MG63 (cell line): ENCODE results near the gene FCN1. TPM values are rescaled to one million over a fixed set of nuclear protein-coding genes. Genes with fewer than 3 reads are reported as not detected.

Experiments
- DNase-seq: peaks from one replicate; pipeline ENCODE4 v3.0.0-alpha.2; 2020
- H3K27me3 ChIP-seq: fragments of 250-450 bp; sonication (Bioruptor Pico); 2 replicates; pipeline ENCODE4 v1.5.1; 2020; ENCODE audit warnings: mild to moderate bottlenecking, moderate library complexity
- H3K36me3 ChIP-seq: fragments of 250-450 bp; sonication (Bioruptor Pico); 2 replicates; pipeline ENCODE4 v1.5.1; 2020; ENCODE audit warnings: mild to moderate bottlenecking, moderate library complexity
- H3K4me3 ChIP-seq: fragments of 250-450 bp; sonication (Bioruptor Pico); 2 replicates; pipeline ENCODE4 v1.5.1; 2020; ENCODE audit warnings: mild to moderate bottlenecking, moderate library complexity
- H3K9me3 ChIP-seq: fragments of 250-450 bp; sonication (Bioruptor Pico); 2 replicates; pipeline ENCODE4 v1.5.1; 2020; ENCODE audit warnings: mild to moderate bottlenecking, moderate library complexity
- total RNA-seq: library from RNA; depleted of rRNA; stranded (reverse); fragments of >200 nt; shearing (Covaris generic); gene quantifications from 2 replicates; pipeline ENCODE4 v1.2.3, GENCODE V29; 2014; ENCODE audit warnings: low replicate concordance; rRNA removed

FCN1 gene
- total RNA-seq, result not detected in 2 replicates

- Histone ChIP-seq H3K27me3 (no peaks in the 10 kb centered on the region), H3K9me3 (peaks cover 5% of the 10 kb centered on the region; the same call in 1 of the 2 replicates), H3K4me3 (no peak within 1 kb of the TSS), H3K36me3 (no peaks in the 10 kb centered on the region)
- DNase-seq, result no peak
Observed at GRCh38 chr9:134917431-134918373, at the start of gene FCN1. Gene FCN1 (minus strand): TSS chr9:134917912. CDS start chr9:134917871, 41 bp downstream.

DNA sequence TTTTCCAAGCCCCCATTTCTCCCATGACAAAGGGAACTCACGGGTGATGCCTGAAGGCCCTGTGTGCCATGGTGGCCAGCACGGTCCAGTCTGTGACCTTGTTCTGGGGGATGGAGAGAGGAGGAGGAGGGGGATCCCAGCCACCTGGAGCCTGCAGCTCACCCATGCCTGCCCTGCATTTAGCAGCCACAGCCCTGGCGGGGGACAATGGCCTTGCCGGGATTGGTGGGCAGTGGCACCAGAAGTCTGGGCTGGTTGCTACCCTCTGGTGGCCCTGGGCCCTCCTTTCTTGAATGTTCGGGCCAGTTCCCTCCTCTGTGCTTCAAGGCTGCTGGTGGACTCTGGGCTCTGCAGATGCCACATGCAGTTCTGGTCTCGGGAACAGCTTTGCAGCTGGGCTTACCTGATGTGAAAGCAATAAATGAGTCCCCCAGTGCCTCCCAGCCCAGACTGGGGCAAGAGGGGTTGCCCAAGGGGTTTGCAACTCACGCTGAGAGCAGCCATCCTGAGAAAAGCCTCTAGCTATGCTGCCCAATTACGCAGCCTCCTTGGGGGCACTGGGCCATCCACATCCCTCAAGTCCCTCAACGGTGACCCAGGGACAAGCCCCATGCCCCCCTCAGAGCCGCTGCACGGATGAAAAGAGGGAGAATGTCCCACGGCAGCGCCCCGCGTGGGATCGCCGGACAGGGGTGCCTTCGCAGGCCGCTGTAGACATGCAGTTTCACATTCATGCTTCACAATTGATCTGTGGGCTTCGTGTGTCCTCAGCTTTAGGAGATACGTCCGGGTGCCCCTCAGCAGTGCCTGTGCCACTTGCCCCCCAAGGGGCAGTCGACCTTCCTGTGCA is 49.2 kb upstream of the FCN1 start:
- Histone ChIP-seq H3K36me3 (no peaks in the 10 kb centered on the region), H3K9me3 (no peaks in the 10 kb centered on the region), H3K27me3 (peaks cover 4% of the 10 kb centered on the region; the same call in 1 of the 2 replicates), H3K4me3 (no peak overlapping the region)
- no peak for DNase-seq

- peaks cover 2% of the 10 kb centered on the region; the same call in 1 of the 2 replicates for H3K27me3 ChIP-seq
- H3K4me3 ChIP-seq, result no peak overlapping the region
Observed at GRCh38 chr9:134966270-134966669, 48.6 kb upstream of the FCN1 start.

DNA sequence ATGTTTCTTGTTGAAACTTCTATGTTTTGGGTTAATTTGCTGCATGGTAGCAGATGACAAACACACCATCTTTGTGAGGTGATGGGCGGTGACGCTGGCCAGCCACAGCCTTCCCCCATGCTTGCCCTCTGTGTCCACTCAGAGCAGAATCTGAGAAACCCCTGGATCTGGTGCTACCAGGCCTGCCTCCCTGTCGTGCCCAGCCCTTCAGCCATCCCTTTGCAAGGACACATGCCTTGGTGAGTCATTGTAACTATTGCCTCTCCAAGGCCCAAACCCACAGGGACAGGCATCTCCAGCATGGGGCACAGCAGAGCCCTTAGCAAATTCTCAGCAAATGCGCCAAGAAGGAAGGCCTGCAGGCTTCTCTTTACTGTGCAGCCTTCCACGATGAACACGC is 48.1 kb upstream of the FCN1 start:
- no peak for DNase-seq
- H3K4me3 ChIP-seq, result no peak overlapping the region
- no peaks in the 10 kb centered on the region for H3K36me3 ChIP-seq
- peaks cover 2% of the 10 kb centered on the region; the same call in 1 of the 2 replicates for H3K27me3 ChIP-seq
- no peaks in the 10 kb centered on the region for H3K9me3 ChIP-seq

More at GRCh38 chr9:134966270-134966669, 48.6 kb upstream of the FCN1 start:
- Histone ChIP-seq H3K9me3 (no peaks in the 10 kb centered on the region), H3K36me3 (no peaks in the 10 kb centered on the region)
- DNase-seq, result no peak

GRCh38 chr9:134965411-134965810 is 47.7 kb upstream of the FCN1 start:
- Histone ChIP-seq H3K36me3 (no peaks in the 10 kb centered on the region), H3K27me3 (peaks cover 2% of the 10 kb centered on the region; the same call in 1 of the 2 replicates), H3K4me3 (no peak overlapping the region), H3K9me3 (no peaks in the 10 kb centered on the region)
- DNase-seq, result no peak

- H3K9me3 ChIP-seq, result no peaks in the 10 kb centered on the region
- no peak overlapping the region for H3K4me3 ChIP-seq
- no peak for DNase-seq
- H3K36me3 ChIP-seq, result no peaks in the 10 kb centered on the region
- no peaks in the 10 kb centered on the region for H3K27me3 ChIP-seq
Observed at GRCh38 chr9:134964271-134965055, 46.8 kb upstream of the FCN1 start.

- H3K36me3 ChIP-seq, result no peaks in the 10 kb centered on the region
- DNase-seq, result no peak
- no peaks in the 10 kb centered on the region for H3K9me3 ChIP-seq
- no peak overlapping the region for H3K4me3 ChIP-seq
- no peaks in the 10 kb centered on the region for H3K27me3 ChIP-seq
Observed at GRCh38 chr9:134963546-134963945, 45.8 kb upstream of the FCN1 start.

GRCh38 chr9:134962973-134963364 is 45.3 kb upstream of the FCN1 start:
- no peak overlapping the region for H3K4me3 ChIP-seq
- H3K9me3 ChIP-seq, result no peaks in the 10 kb centered on the region
- H3K36me3 ChIP-seq, result no peaks in the 10 kb centered on the region
- no peak for DNase-seq
- no peaks in the 10 kb centered on the region for H3K27me3 ChIP-seq

GRCh38 chr9:134962065-134962972 is 44.6 kb upstream of the FCN1 start:
- Histone ChIP-seq H3K9me3 (no peaks in the 10 kb centered on the region), H3K27me3 (no peaks in the 10 kb centered on the region), H3K36me3 (no peaks in the 10 kb centered on the region), H3K4me3 (no peak overlapping the region)
- DNase-seq, result no peak

DNA sequence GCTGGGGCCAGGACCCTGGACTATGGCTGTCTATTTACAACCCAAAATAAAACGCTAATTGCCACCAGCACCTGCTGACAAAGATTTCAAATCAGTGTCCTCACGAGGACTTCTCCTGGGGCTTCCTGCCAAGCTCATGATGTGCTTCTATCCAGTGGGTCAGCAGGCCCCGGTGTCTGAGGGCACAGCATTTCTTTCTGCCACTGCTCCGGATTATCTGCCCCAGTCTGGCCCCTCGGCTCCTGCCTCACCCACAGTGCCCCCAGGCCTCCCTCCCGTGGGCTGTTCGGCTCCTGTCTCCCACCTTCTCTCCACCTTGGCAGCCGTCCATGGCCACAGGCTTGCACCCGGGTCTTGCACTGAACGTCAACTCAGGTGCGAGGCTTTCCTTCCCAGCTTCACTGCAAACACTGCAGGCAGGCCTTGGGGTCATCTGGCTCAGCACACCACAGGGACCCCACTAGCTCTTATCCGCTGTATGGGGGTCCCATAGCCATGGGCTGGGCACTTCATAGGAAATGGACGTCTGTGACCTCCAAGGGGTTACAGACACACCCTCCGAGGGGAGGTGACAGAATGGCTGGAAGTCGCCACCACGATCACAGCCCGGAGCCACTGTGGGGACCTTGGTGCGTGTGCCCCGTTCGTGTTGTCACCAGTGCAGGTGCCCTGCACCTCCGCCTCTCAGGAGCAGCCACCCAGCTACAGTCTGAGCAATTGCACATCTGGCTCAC is 43.8 kb upstream of the FCN1 start:
- Histone ChIP-seq H3K4me3 (no peak overlapping the region), H3K36me3 (no peaks in the 10 kb centered on the region), H3K27me3 (no peaks in the 10 kb centered on the region), H3K9me3 (no peaks in the 10 kb centered on the region)
- no peak for DNase-seq

DNA sequence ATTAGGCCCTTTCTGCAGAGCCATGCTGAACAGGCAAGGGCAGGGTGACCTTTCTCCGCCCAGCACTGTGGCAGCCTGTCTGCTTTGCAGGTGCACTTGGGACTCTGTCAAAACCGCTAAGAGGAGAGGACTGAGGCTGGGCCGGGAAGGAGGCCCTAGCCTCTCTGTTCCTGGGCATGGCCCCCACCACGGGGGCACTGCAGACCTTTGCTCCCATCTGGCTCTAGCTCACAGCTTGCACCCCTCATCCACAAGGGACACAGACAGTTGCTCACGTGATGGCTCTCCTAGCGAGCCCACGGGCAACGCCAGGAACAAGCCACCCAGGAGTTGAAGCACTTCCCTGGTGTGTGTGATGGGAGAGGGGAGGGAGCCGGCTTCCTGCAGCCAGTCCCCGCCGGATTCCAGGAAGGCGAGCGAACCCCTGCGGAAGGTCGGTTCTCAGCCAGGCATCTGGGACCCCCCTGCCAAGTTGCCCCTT is 43.0 kb upstream of the FCN1 start:
- no peak for DNase-seq
- H3K27me3 ChIP-seq, result no peaks in the 10 kb centered on the region
- no peaks in the 10 kb centered on the region for H3K9me3 ChIP-seq
- no peak overlapping the region for H3K4me3 ChIP-seq
- H3K36me3 ChIP-seq, result no peaks in the 10 kb centered on the region

- Histone ChIP-seq H3K4me3 (no peak overlapping the region), H3K36me3 (no peaks in the 10 kb centered on the region), H3K9me3 (no peaks in the 10 kb centered on the region), H3K27me3 (no peaks in the 10 kb centered on the region)
- DNase-seq, result no peak
Observed at GRCh38 chr9:134959971-134960310, 42.2 kb upstream of the FCN1 start.

GRCh38 chr9:134959126-134959970 is 41.6 kb upstream of the FCN1 start:
- Histone ChIP-seq H3K36me3 (no peaks in the 10 kb centered on the region), H3K9me3 (no peaks in the 10 kb centered on the region), H3K27me3 (no peaks in the 10 kb centered on the region), H3K4me3 (no peak overlapping the region)
- no peak for DNase-seq

- Histone ChIP-seq H3K27me3 (no peaks in the 10 kb centered on the region), H3K4me3 (no peak overlapping the region), H3K36me3 (no peaks in the 10 kb centered on the region), H3K9me3 (no peaks in the 10 kb centered on the region)
- DNase-seq, result no peak
Observed at GRCh38 chr9:134957945-134958227, 40.2 kb upstream of the FCN1 start.
